Measurements from ENCODE around the gene BAZ2B.

Gene BAZ2B

GRCh38 chr2:159382447-159383028 lies 233.8 kb downstream of the BAZ2B start:
- no peaks in the 10 kb centered on the region for H3K9me2 ChIP-seq (ENCODE audit: low read depth, low read length)
- no peaks in the 10 kb centered on the region for H3K79me2 ChIP-seq (ENCODE audit: insufficient read depth, low read length)

GRCh38 chr2:159381574-159381973 lies 234.8 kb downstream of the BAZ2B start:
- H3F3A ChIP-seq (ENCODE audit: insufficient read depth, low read length) = no peaks in the 10 kb centered on the region
- no peaks in the 10 kb centered on the region for H3K27me3 ChIP-seq (ENCODE audit: insufficient read depth, low read length)
- H3K9me2 ChIP-seq (ENCODE audit: low read depth, low read length) = no peaks in the 10 kb centered on the region
- no peak overlapping the region for H3K9ac ChIP-seq (ENCODE audit: low read length)
- no peaks in the 10 kb centered on the region for H3K9me3 ChIP-seq (ENCODE audit: low read length)
- H2AFZ ChIP-seq (ENCODE audit: low read length) = no peak overlapping the region
- no peaks in the 10 kb centered on the region for H3K36me3 ChIP-seq (ENCODE audit: insufficient read depth, low read length)
- no peaks in the 10 kb centered on the region for H3K4me1 ChIP-seq (ENCODE audit: insufficient read depth, low read length, severe bottlenecking)
- H4K20me1 ChIP-seq (ENCODE audit: insufficient read depth, low read length) = no peaks in the 10 kb centered on the region
- no peak overlapping the region for H3K4me3 ChIP-seq (ENCODE audit: low read depth, low read length, poor library complexity, severe bottlenecking)
- TF ChIP-seq EZH2 (IDR thresholded peaks at IDR 0.05; ENCODE audit: borderline replicate concordance, low read length) (no peak), CTCF (IDR thresholded peaks at IDR 0.05; ENCODE audit: low read length) (no peak)
- no peak overlapping the region for H3K4me2 ChIP-seq (ENCODE audit: low read length)
- H3K79me2 ChIP-seq (ENCODE audit: insufficient read depth, low read length) = no peaks in the 10 kb centered on the region
- H3K27ac ChIP-seq (ENCODE audit: low read depth, low read length, poor library complexity, severe bottlenecking) = no peak overlapping the region

More at GRCh38 chr2:159382447-159383028, 233.8 kb downstream of the BAZ2B start:
- no peaks in the 10 kb centered on the region for H3K36me3 ChIP-seq (ENCODE audit: insufficient read depth, low read length)
- H3K4me2 ChIP-seq (ENCODE audit: low read length) = no peak overlapping the region
- H3K4me1 ChIP-seq (ENCODE audit: insufficient read depth, low read length, severe bottlenecking) = no peaks in the 10 kb centered on the region
- TF ChIP-seq CTCF (IDR thresholded peaks at IDR 0.05; ENCODE audit: low read length) (no peak), EZH2 (IDR thresholded peaks at IDR 0.05; ENCODE audit: borderline replicate concordance, low read length) (no peak)
- H3F3A ChIP-seq (ENCODE audit: insufficient read depth, low read length) = no peaks in the 10 kb centered on the region
- no peak overlapping the region for H2AFZ ChIP-seq (ENCODE audit: low read length)
- no peaks in the 10 kb centered on the region for H3K27me3 ChIP-seq (ENCODE audit: insufficient read depth, low read length)
- H3K9me3 ChIP-seq (ENCODE audit: low read length) = no peaks in the 10 kb centered on the region
- no peak overlapping the region for H3K4me3 ChIP-seq (ENCODE audit: low read depth, low read length, poor library complexity, severe bottlenecking)
- no peak overlapping the region for H3K9ac ChIP-seq (ENCODE audit: low read length)
- H3K27ac ChIP-seq (ENCODE audit: low read depth, low read length, poor library complexity, severe bottlenecking) = no peak overlapping the region
- H4K20me1 ChIP-seq (ENCODE audit: insufficient read depth, low read length) = no peaks in the 10 kb centered on the region

GRCh38 chr2:159380685-159381239 lies 235.6 kb downstream of the BAZ2B start:
- Histone ChIP-seq H3K36me3 (ENCODE audit: insufficient read depth, low read length) (no peaks in the 10 kb centered on the region), H3K27ac (ENCODE audit: low read depth, low read length, poor library complexity, severe bottlenecking) (no peak overlapping the region), H3K4me2 (ENCODE audit: low read length) (no peak overlapping the region), H2AFZ (ENCODE audit: low read length) (no peak overlapping the region), H3F3A (ENCODE audit: insufficient read depth, low read length) (no peaks in the 10 kb centered on the region), H4K20me1 (ENCODE audit: insufficient read depth, low read length) (no peaks in the 10 kb centered on the region), H3K79me2 (ENCODE audit: insufficient read depth, low read length) (no peaks in the 10 kb centered on the region), H3K4me1 (ENCODE audit: insufficient read depth, low read length, severe bottlenecking) (no peaks in the 10 kb centered on the region), H3K9me2 (ENCODE audit: low read depth, low read length) (no peaks in the 10 kb centered on the region), H3K4me3 (ENCODE audit: low read depth, low read length, poor library complexity, severe bottlenecking) (no peak overlapping the region), H3K9ac (ENCODE audit: low read length) (no peak overlapping the region), H3K9me3 (ENCODE audit: low read length) (no peaks in the 10 kb centered on the region), H3K27me3 (ENCODE audit: insufficient read depth, low read length) (no peaks in the 10 kb centered on the region)
- TF ChIP-seq CTCF (IDR thresholded peaks at IDR 0.05; ENCODE audit: low read length) (no peak), EZH2 (IDR thresholded peaks at IDR 0.05; ENCODE audit: borderline replicate concordance, low read length) (no peak)
